Left ventricle myocardium superior (tissue), 1 donor: ENCODE results near the gene DOCK1. TPM values are rescaled to one million over a fixed set of nuclear protein-coding genes. Genes with fewer than 3 reads are reported as not detected.
A peak's percentile ranks its signal among the peaks of the same experiment; 100 is the strongest.
"Not testable (repeated sequence)": the region's sequence is repeated elsewhere in the genome, so short reads cannot be mapped to it uniquely, and the experiment has no call there.

Experiments used
- ATAC-seq: fragments of 200-7000 bp; cut with Tn5 transposase; one replicate; pipeline ENCODE4 v1.9.1; 2020; ENCODE audit warnings: mild to moderate bottlenecking, moderate library complexity
- DNase-seq: peaks from one replicate; pipeline ENCODE4 v3.0.0-alpha.2; 2020
- intact Hi-C: fragments of 100-400 bp; cut with micrococcal nuclease; formaldehyde crosslinking; loops from one replicate; pipeline ENCODE4 v1.11.0; 2022
- long read RNA-seq: library from polyadenylated mRNA; unstranded; transcript quantifications from one replicate; pipeline ENCODE4 v2.0.0, GENCODE V29; 2021
- total RNA-seq: library from RNA; stranded (reverse); fragmentation: NEBNext Ultra II Directional; extraction: Animal tissue kit (Norgen Biotek cat#: 25700); gene quantifications from one replicate; pipeline ENCODE4 v1.2.1, GENCODE V29; 2021
- donor health status: DM: no; HTN: yes; CAD: no; lungs with severe emphysema.

Gene DOCK1
- total RNA-seq = 16.3 TPM
- long read RNA-seq, partial matches to known transcripts = 11 of 16 reads
- long read RNA-seq, other reads (novel, unspliced or antisense) = 5 of 16 reads

- peak; percentile 81 for DNase-seq
- ATAC-seq = peak; percentile 89
- intact Hi-C loops = no loop called here
Measured at GRCh38 chr10:126904818-126905701, at the start of gene DOCK1. TSS of gene DOCK1 (plus strand) at chr10:126905428. CDS start at chr10:126905518, 90 bp downstream.

GRCh38 chr10:126857178-126857806 lies 47.9 kb upstream of the DOCK1 start:
- ATAC-seq = no peak
- intact Hi-C loops = no loop called here
- DNase-seq = no peak

- intact Hi-C loops = no loop called here
- ATAC-seq (no peak), DNase-seq (no peak)
Measured at GRCh38 chr10:126867567-126868365, 37.5 kb upstream of the DOCK1 start.

GRCh38 chr10:126868371-126868770 lies 36.9 kb upstream of the DOCK1 start:
- no peak for ATAC-seq

GRCh38 chr10:126872135-126872534 lies 33.1 kb upstream of the DOCK1 start:
- DNase-seq (no peak), ATAC-seq (no peak)
- intact Hi-C loops = no loop called here

More at GRCh38 chr10:126868371-126868770, 36.9 kb upstream of the DOCK1 start:
- intact Hi-C loops = no loop called here
- no peak for DNase-seq

- intact Hi-C loops = no loop called here
- DNase-seq (no peak), ATAC-seq (no peak)
Measured at GRCh38 chr10:126872768-126873167, 32.5 kb upstream of the DOCK1 start.

- no peak for ATAC-seq
- DNase-seq = no peak
- intact Hi-C loops = no loop called here
Measured at GRCh38 chr10:126876456-126876855, 28.8 kb upstream of the DOCK1 start.

GRCh38 chr10:126877390-126877789 lies 27.8 kb upstream of the DOCK1 start:
- ATAC-seq (no peak), DNase-seq (no peak)
- intact Hi-C loops = no loop called here

GRCh38 chr10:126878594-126878993 lies 26.6 kb upstream of the DOCK1 start:
- intact Hi-C loops = no loop called here
- no peak for ATAC-seq
- DNase-seq = no peak

- DNase-seq = no peak
- ATAC-seq = no peak
- intact Hi-C loops = no loop called here
Measured at GRCh38 chr10:126880926-126881325, 24.3 kb upstream of the DOCK1 start.

GRCh38 chr10:126882055-126882454 lies 23.2 kb upstream of the DOCK1 start:
- ATAC-seq, intact Hi-C loops: not testable (repeated sequence)

GRCh38 chr10:126888436-126888835 lies 16.8 kb upstream of the DOCK1 start:
- DNase-seq, intact Hi-C loops, ATAC-seq: not testable (repeated sequence)

More at GRCh38 chr10:126882055-126882454, 23.2 kb upstream of the DOCK1 start:
- DNase-seq = not testable (repeated sequence)

- intact Hi-C loops = no loop called here
Measured at GRCh38 chr10:126889421-126889820, 15.8 kb upstream of the DOCK1 start.

GRCh38 chr10:126890797-126891196 lies 14.4 kb upstream of the DOCK1 start:
- ATAC-seq, intact Hi-C loops, DNase-seq: not testable (repeated sequence)

More at GRCh38 chr10:126889421-126889820, 15.8 kb upstream of the DOCK1 start:
- no peak for DNase-seq
- ATAC-seq = no peak

- no peak for DNase-seq
- intact Hi-C loops = no loop called here
- ATAC-seq = no peak
Measured at GRCh38 chr10:126892226-126893175, 12.7 kb upstream of the DOCK1 start.

- DNase-seq (no peak), ATAC-seq (no peak)
- intact Hi-C loops = no loop called here
Measured at GRCh38 chr10:126893206-126893605, 12.0 kb upstream of the DOCK1 start.

- no peak for DNase-seq
- intact Hi-C loops = no loop called here
- no peak for ATAC-seq
Measured at GRCh38 chr10:126893841-126894240, 11.4 kb upstream of the DOCK1 start.

- intact Hi-C loops = no loop called here
- no peak for ATAC-seq
- DNase-seq = no peak
Measured at GRCh38 chr10:126895214-126895781, 9.9 kb upstream of the DOCK1 start.
